Liver (tissue), 9 donors: Measurements from ENCODE around the gene TTI1. TPM values are rescaled to one million over a fixed set of nuclear protein-coding genes. Genes with fewer than 3 reads are reported as not detected.

Experiments
- DNase-seq: peaks from one replicate; pipeline ENCODE4 v3.0.0-alpha.2; 2017; ENCODE audit warnings: low spot score
- H3K27ac ChIP-seq, 2 donors: one replicate each; pipeline ENCODE4 v1.7.0; 2013; ENCODE audit warnings: inconsistent platforms in 2 of 2, low read length in 2 of 2, control low read depth in 1 of 2, low read depth in 1 of 2, mild to moderate bottlenecking in 1 of 2
- H3K27me3 ChIP-seq, 4 donors: one replicate each; pipeline versions ENCODE4 v1.6.1 to v1.7.0; 2013; ENCODE audit warnings: low read length in 3 of 4, inconsistent platforms in 1 of 4, mild to moderate bottlenecking in 1 of 4, moderate library complexity in 1 of 4; ENCODE audit not compliant: control insufficient read depth in 4 of 4, insufficient read depth in 4 of 4
- H3K36me3 ChIP-seq, 4 donors: one replicate each; pipeline versions ENCODE4 v1.6.1 to v1.7.0; 2013; ENCODE audit warnings: low read length in 3 of 4, mild to moderate bottlenecking in 3 of 4, low read depth in 1 of 4, moderate library complexity in 1 of 4; ENCODE audit not compliant: control insufficient read depth in 4 of 4, insufficient read depth in 3 of 4
- H3K4me1 ChIP-seq, 4 donors: one replicate each; pipeline versions ENCODE4 v1.6.1 to v1.7.0; 2013; ENCODE audit warnings: low read length in 3 of 4, mild to moderate bottlenecking in 3 of 4, moderate library complexity in 1 of 4; ENCODE audit not compliant: control insufficient read depth in 4 of 4, insufficient read depth in 4 of 4
- H3K4me3 ChIP-seq, 3 donors: one replicate each; pipeline versions ENCODE4 v1.6.1 to v1.7.0; 2013; ENCODE audit warnings: low read length in 3 of 3, control low read depth in 1 of 3, low read depth in 1 of 3, mild to moderate bottlenecking in 1 of 3
- H3K9ac ChIP-seq, 2 donors: one replicate each; pipeline ENCODE4 v1.7.0; 2013; ENCODE audit warnings: low read length in 2 of 2, mild to moderate bottlenecking in 2 of 2, moderate library complexity in 2 of 2, control low read depth in 1 of 2, low read depth in 1 of 2
- H3K9me3 ChIP-seq, 4 donors: one replicate each; pipeline versions ENCODE4 v1.6.1 to v1.7.0; 2013; ENCODE audit warnings: low read length in 3 of 4; ENCODE audit not compliant: control insufficient read depth in 4 of 4
- ATF3 ChIP-seq: IDR thresholded peaks from 2 replicates; pipeline ENCODE4 v1.6.1; 2016; ENCODE audit warnings: antibody characterized with exemption
- CTCF ChIP-seq: fragments of 150-350 bp; IDR thresholded peaks from 2 replicates; pipeline ENCODE4 v1.5.1; 2017; ENCODE audit warnings: improper control_type of control experiment, low read depth, low read length; ENCODE audit not compliant: missing input control
- EGR1 ChIP-seq, 2 donors: IDR thresholded peaks; 2 replicates each; pipeline ENCODE4 v1.6.1; 2016 to 2018; ENCODE audit warnings: antibody characterized with exemption in 2 of 2, low read depth in 2 of 2
- FOXA1 ChIP-seq: IDR thresholded peaks from 2 replicates; pipeline ENCODE4 v1.6.1; 2016; ENCODE audit warnings: antibody characterized with exemption
- FOXA2 ChIP-seq: IDR thresholded peaks from 2 replicates; pipeline ENCODE4 v1.6.1; 2016; ENCODE audit warnings: antibody characterized with exemption
- GABPA ChIP-seq, 2 donors: IDR thresholded peaks in 1 of 2; conservative IDR thresholded peaks in 1 of 2; 2 replicates each; pipeline ENCODE4 v1.6.1; 2016; ENCODE audit warnings: antibody characterized with exemption in 2 of 2, mild to moderate bottlenecking in 1 of 2, moderate library complexity in 1 of 2
- HNF4A ChIP-seq, 2 donors: conservative IDR thresholded peaks; 2 replicates each; pipeline ENCODE4 v1.6.1; 2016; ENCODE audit warnings: antibody characterized with exemption in 2 of 2, mild to moderate bottlenecking in 2 of 2
- HNF4G ChIP-seq: IDR thresholded peaks from 2 replicates; pipeline ENCODE4 v1.6.1; 2016; ENCODE audit warnings: antibody characterized with exemption
- JUND ChIP-seq, 2 donors: IDR thresholded peaks; 2 replicates each; pipeline ENCODE4 v1.6.1; 2016; ENCODE audit warnings: antibody characterized with exemption in 2 of 2
- NR2F2 ChIP-seq: IDR thresholded peaks from 2 replicates; pipeline ENCODE4 v1.6.1; 2016; ENCODE audit warnings: antibody characterized with exemption
- RAD21 ChIP-seq, 2 donors: IDR thresholded peaks; 2 replicates each; pipeline ENCODE4 v1.6.1; 2016; ENCODE audit warnings: antibody characterized with exemption in 2 of 2, mild to moderate bottlenecking in 2 of 2
- RXRA ChIP-seq, 2 donors: IDR thresholded peaks; 2 replicates each; pipeline ENCODE4 v1.6.1; 2017 to 2018; ENCODE audit warnings: antibody characterized with exemption in 2 of 2, mild to moderate bottlenecking in 1 of 2
- SP1 ChIP-seq: IDR thresholded peaks from 2 replicates; pipeline ENCODE4 v1.6.1; 2018; ENCODE audit warnings: antibody characterized with exemption, mild to moderate bottlenecking
- TAF1 ChIP-seq: conservative IDR thresholded peaks from 2 replicates; pipeline ENCODE4 v1.6.1; 2016; ENCODE audit warnings: antibody characterized with exemption, mild to moderate bottlenecking
- YY1 ChIP-seq: IDR thresholded peaks from 2 replicates; pipeline ENCODE4 v1.6.1; 2016; ENCODE audit warnings: antibody characterized with exemption, mild to moderate bottlenecking
- whole genome bisulfite sequencing: extraction: QIAGEN DNeasy Blood & Tissue Kit; methylation state at CpG from one replicate; pipeline ENCODE4 v1.1.7; 2013; 5-methylcytosine and 5-hydroxymethylcytosine counted together
- polyA plus RNA-seq, 2 donors: library from polyadenylated mRNA; stranded (reverse) in 1 of 2; unstranded in 1 of 2; fragments of 200-250 nt in 1 of 2; fragments of >200 nt in 1 of 2; fragmentation: Nextera tagmentation in 1 of 2; extraction: Ambion mirVana in 1 of 2; gene quantifications; one replicate each; pipeline versions ENCODE4 v1.2.1 to v1.2.3, GENCODE V29; 2013 to 2015
- total RNA-seq, 2 donors: library from RNA; depleted of rRNA; stranded (reverse); fragments of >200 nt; gene quantifications; one replicate each; pipeline ENCODE4 v1.2.3, GENCODE V29; 2014
- TF ChIP-seq, protein P1 (sequence below): IDR thresholded peaks from 2 replicates; pipeline ENCODE4 v1.6.1; 2016; ENCODE audit warnings: antibody characterized with exemption
- TF ChIP-seq, protein P2 (sequence below): IDR thresholded peaks from 2 replicates; pipeline ENCODE4 v1.6.1; 2016; ENCODE audit warnings: antibody characterized with exemption, mild to moderate bottlenecking
- donor health status: healthy.
- donor health status: healthy.
- donor health status: healthy.
- donor health status: healthy.
- donor health status: healthy.

TTI1 gene
- total and polyA plus RNA-seq, 4 donors = 4.6 to 20.4 (median 11.3) TPM

DNA sequence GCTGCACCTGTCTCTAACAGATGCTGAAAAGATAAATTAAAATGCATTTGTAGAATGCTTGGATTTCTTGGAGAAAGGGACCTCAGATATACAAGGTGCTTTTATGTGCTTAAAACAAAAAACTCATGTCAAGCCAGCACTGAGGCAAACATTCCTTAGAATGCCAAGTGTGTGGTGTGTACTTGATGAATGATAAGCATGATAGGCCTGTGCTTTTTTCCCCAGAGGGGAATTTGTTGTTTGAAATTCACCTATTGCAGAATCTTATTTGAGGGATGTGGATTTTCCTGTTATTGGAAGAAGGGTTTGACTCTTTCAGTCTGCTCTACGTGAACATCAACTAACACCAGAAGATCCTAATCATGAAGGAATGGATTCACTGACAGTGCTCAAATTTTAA is 28.8 kb downstream of the TTI1 start:
- Histone ChIP-seq H3K9ac (no peak overlapping the region), H3K4me3 (no peak overlapping the region), H3K4me1 (no peaks in the 10 kb centered on the region), H3K27ac (no peak overlapping the region), H3K36me3 (peaks cover 7 to 38% (median 29%) of the 10 kb centered on the region in 4 donors), H3K9me3 (no peaks in the 10 kb centered on the region), H3K27me3 (no peaks in the 10 kb centered on the region)
- no peak for TF ChIP-seq GABPA (IDR thresholded peaks at IDR 0.05 in 1 of 2, conservative IDR thresholded peaks at IDR 0.05 in 1 of 2)
- TF ChIP-seq, protein P1, sequence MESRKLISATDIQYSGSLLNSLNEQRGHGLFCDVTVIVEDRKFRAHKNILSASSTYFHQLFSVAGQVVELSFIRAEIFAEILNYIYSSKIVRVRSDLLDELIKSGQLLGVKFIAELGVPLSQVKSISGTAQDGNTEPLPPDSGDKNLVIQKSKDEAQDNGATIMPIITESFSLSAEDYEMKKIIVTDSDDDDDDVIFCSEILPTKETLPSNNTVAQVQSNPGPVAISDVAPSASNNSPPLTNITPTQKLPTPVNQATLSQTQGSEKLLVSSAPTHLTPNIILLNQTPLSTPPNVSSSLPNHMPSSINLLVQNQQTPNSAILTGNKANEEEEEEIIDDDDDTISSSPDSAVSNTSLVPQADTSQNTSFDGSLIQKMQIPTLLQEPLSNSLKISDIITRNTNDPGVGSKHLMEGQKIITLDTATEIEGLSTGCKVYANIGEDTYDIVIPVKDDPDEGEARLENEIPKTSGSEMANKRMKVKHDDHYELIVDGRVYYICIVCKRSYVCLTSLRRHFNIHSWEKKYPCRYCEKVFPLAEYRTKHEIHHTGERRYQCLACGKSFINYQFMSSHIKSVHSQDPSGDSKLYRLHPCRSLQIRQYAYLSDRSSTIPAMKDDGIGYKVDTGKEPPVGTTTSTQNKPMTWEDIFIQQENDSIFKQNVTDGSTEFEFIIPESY = no peak
- TF ChIP-seq HNF4G = no peak
- TF ChIP-seq HNF4A (conservative IDR thresholded peaks at IDR 0.05) = no peak
- no peak for TF ChIP-seq RAD21 (IDR thresholded peaks at IDR 0.05)
- TF ChIP-seq NR2F2 = no peak
- TF ChIP-seq JUND (IDR thresholded peaks at IDR 0.05) = no peak
- TF ChIP-seq FOXA2 = no peak
- no peak for TF ChIP-seq EGR1 (IDR thresholded peaks at IDR 0.05; ENCODE audit: low read depth in 2 of 2)
- no peak for TF ChIP-seq CTCF
- no peak for TF ChIP-seq SP1
- TF ChIP-seq, protein P2, sequence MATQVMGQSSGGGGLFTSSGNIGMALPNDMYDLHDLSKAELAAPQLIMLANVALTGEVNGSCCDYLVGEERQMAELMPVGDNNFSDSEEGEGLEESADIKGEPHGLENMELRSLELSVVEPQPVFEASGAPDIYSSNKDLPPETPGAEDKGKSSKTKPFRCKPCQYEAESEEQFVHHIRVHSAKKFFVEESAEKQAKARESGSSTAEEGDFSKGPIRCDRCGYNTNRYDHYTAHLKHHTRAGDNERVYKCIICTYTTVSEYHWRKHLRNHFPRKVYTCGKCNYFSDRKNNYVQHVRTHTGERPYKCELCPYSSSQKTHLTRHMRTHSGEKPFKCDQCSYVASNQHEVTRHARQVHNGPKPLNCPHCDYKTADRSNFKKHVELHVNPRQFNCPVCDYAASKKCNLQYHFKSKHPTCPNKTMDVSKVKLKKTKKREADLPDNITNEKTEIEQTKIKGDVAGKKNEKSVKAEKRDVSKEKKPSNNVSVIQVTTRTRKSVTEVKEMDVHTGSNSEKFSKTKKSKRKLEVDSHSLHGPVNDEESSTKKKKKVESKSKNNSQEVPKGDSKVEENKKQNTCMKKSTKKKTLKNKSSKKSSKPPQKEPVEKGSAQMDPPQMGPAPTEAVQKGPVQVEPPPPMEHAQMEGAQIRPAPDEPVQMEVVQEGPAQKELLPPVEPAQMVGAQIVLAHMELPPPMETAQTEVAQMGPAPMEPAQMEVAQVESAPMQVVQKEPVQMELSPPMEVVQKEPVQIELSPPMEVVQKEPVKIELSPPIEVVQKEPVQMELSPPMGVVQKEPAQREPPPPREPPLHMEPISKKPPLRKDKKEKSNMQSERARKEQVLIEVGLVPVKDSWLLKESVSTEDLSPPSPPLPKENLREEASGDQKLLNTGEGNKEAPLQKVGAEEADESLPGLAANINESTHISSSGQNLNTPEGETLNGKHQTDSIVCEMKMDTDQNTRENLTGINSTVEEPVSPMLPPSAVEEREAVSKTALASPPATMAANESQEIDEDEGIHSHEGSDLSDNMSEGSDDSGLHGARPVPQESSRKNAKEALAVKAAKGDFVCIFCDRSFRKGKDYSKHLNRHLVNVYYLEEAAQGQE = no peak
- no peak for TF ChIP-seq RXRA (IDR thresholded peaks at IDR 0.05)
- no peak for TF ChIP-seq ATF3
- TF ChIP-seq TAF1 = no peak
- TF ChIP-seq FOXA1 = no peak
- no peak for DNase-seq
- WGBS = 96% methylated on average over 1 of the region's 1 CpG

GRCh38 chr20:38002422-38002821 is 30.8 kb downstream of the TTI1 start:
- Histone ChIP-seq H3K9me3 (no peaks in the 10 kb centered on the region), H3K27ac (no peak overlapping the region), H3K27me3 (no peaks in the 10 kb centered on the region), H3K4me3 (no peak overlapping the region), H3K4me1 (no peaks in the 10 kb centered on the region), H3K36me3 (peaks cover 8 to 55% (median 47%) of the 10 kb centered on the region in 4 donors), H3K9ac (no peak overlapping the region)
- TF ChIP-seq CTCF (no peak), ATF3 (no peak), HNF4A (conservative IDR thresholded peaks at IDR 0.05) (no peak), FOXA2 (no peak), YY1 (no peak), EGR1 (IDR thresholded peaks at IDR 0.05; ENCODE audit: low read depth in 2 of 2) (no peak), RAD21 (IDR thresholded peaks at IDR 0.05) (no peak), NR2F2 (no peak), RXRA (IDR thresholded peaks at IDR 0.05) (no peak)
- no peak for DNase-seq
- WGBS = 88% methylated on average over 8 of the region's 8 CpGs
